ENCODE results near the gene MTOR.
A peak's percentile ranks its signal among the peaks of the same experiment; 100 is the strongest.
"Not testable (repeated sequence)": the region's sequence is repeated elsewhere in the genome, so short reads cannot be mapped to it uniquely, and the experiment has no call there.

MTOR gene

GRCh38 chr1:11083784-11084183 is 178.6 kb downstream of the MTOR start:
- DNase-seq; in situ Hi-C loops (cut with MboI; ENCODE audit: low pct_unique_long_range_greater_than_20kb, low sequenced_read_pairs): not testable (repeated sequence)

- no peak for DNase-seq
- in situ Hi-C loops (cut with MboI; ENCODE audit: low pct_unique_long_range_greater_than_20kb, low sequenced_read_pairs), result no loop called here
These were observed 181.4 kb downstream of the MTOR start for GRCh38 chr1:11080931-11081330.

- in situ Hi-C loops (cut with MboI; ENCODE audit: low pct_unique_long_range_greater_than_20kb, low sequenced_read_pairs), result no loop called here
- no peak for DNase-seq
These were observed 183.7 kb downstream of the MTOR start for GRCh38 chr1:11078631-11079030.

DNA sequence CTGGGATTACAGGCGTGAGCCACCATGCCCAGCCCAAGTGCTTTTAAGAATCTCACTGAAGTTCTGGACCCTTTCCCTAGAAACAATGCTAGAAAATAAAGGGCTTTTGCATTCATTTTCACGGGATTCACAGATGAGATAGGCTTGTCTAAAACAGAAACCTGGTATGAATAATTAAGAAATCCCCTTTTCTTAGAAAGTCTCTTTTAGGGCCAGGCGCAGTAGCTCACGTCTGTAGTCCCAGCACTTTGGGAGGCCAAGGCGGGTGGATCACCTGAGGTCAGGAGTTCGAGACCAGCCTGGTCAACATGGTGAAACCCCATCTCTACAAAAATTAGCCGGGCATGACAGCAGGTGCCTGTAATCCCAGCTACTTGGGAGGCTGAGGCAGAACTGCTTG is 189.0 kb downstream of the MTOR start:
- DNase-seq; in situ Hi-C loops (cut with MboI; ENCODE audit: low pct_unique_long_range_greater_than_20kb, low sequenced_read_pairs): not testable (repeated sequence)

DNA sequence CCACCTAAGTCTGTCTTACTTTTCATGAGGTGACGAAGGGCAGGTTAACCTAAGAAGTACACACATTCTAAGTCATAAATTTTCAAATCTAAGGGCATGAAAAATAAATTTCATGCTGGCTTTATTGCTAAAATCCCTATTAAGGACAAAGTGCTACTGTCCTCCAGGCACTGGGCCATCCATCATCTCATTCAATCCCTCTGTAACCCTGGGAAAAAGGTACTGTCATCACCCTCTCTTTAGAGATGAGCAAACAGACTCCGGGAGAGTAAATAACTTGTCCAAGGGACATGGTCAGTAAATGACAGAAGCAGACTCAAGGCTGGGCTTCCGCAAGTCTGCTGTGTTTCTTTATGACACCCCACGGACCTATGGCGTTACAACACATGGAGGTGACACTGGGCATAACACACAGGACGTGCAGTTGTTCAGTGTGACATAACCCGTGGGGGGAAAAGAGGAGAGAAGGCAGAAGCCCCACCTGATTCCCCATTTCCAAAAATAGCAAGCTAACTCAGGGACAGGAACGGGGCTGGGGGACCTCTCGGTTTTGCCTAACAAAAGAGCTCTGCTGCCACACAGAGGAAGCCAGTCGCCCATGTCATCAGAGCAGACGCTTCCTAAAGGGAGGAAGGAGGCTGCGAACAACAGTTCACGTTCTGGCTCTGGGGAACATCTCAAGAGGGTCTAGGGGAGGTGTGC is 190.0 kb downstream of the MTOR start:
- peak; percentile 12 for DNase-seq
- in situ Hi-C loops (cut with MboI; ENCODE audit: low pct_unique_long_range_greater_than_20kb, low sequenced_read_pairs), result no loop called here

- no peak for DNase-seq
- in situ Hi-C loops (cut with MboI; ENCODE audit: low pct_unique_long_range_greater_than_20kb, low sequenced_read_pairs), result no loop called here
These were observed 190.7 kb downstream of the MTOR start for GRCh38 chr1:11071463-11072215.

GRCh38 chr1:11070876-11071275 is 191.5 kb downstream of the MTOR start:
- no peak for DNase-seq
- in situ Hi-C loops (cut with MboI; ENCODE audit: low pct_unique_long_range_greater_than_20kb, low sequenced_read_pairs), result no loop called here

GRCh38 chr1:11068600-11069473 is 193.5 kb downstream of the MTOR start:
- no peak for DNase-seq
- in situ Hi-C loops (cut with MboI; ENCODE audit: low pct_unique_long_range_greater_than_20kb, low sequenced_read_pairs), result no loop called here

DNA sequence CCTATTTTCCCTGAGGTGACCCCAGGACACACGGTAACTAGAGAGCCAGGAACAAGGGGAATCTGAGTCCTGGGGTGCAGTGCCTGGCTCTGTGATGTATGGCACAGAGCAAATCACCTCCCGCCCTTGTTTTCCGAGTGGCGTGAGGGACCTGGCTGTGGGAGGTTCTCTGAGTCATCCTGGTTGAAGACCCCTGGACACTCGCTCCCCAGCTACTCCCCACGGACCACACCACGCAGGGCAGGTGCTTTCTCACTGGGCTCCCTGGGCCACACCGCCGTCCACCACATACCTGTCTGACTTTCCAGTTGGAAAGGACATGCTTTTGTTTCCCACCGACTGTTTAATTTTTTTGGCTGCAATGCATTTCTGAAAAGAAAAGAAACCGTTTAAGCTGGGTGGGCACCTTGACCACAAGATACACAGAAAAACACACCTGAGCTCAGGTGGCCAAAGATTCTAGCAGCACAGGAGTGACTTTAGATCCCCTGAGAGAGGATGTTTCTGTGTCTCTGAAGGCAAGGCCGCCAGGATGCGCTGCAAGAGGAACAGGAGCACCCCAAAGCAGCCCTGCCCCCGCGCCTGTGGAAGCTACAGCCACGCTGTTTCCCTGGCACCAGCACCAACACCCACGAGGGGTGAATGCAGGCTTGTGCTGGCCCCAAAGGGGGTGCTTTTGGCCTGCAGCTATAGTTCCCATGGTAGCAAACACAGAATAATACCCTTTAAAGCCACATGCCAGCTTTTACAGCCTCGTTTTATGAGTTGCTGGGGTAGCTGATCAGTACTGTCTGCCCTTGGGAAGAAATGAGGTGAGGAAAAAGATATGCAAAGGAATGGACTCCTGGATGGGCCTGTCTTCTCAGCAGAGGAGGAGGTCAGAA is 194.4 kb downstream of the MTOR start:
- no peak for DNase-seq
- in situ Hi-C loops (cut with MboI; ENCODE audit: low pct_unique_long_range_greater_than_20kb, low sequenced_read_pairs), result no loop called here

GRCh38 chr1:11065796-11066195 is 196.6 kb downstream of the MTOR start:
- in situ Hi-C loops (cut with MboI; ENCODE audit: low pct_unique_long_range_greater_than_20kb, low sequenced_read_pairs), result no loop called here
- no peak for DNase-seq

DNA sequence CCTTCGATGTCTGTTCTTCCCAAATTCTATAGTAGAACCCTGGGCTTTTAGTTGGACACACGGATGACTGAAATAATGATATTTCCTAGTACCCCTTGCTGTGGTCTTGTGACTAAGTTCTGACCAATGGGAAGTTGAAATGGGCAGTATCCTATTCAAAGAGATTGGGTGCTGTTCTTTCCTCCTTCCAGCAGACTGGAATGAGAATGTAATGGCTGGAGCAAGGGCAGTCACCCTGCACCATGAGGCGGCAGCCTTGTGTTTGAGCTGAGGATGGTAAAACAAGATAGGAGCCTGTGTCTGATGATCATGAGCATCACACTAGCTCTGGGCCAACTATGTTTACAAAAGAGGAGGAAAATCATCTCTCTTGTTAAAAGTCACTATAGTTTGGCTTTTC is 197.4 kb downstream of the MTOR start:
- in situ Hi-C loops (cut with MboI; ENCODE audit: low pct_unique_long_range_greater_than_20kb, low sequenced_read_pairs), result no loop called here
- DNase-seq, result no peak

GRCh38 chr1:11063937-11064537 is 198.3 kb downstream of the MTOR start:
- DNase-seq, result not testable (repeated sequence)

DNA sequence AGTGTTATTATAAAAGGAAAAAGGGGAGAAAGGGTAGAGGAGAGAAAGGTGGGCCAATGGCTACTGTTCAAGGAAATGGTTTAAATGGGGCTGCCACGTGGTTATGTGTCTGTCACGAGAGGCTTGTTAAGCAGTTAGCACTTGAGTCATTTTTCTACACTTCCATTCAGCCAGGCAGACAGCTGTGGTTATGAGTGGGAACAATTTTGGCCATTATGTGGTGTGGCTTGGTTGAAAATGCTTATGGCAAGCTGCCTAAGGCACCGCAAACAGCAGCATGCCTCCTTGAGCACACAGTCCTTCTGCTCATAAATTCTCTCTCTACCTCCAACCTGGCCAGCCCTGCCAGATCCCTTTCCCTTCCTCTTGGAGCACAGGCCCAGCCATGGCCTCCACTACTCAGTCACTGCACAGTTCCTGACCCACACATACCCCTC is 199.4 kb downstream of the MTOR start:
- in situ Hi-C loops (cut with MboI; ENCODE audit: low pct_unique_long_range_greater_than_20kb, low sequenced_read_pairs), result no loop called here
- peak; percentile 82 for DNase-seq

More at GRCh38 chr1:11063937-11064537, 198.3 kb downstream of the MTOR start:
- in situ Hi-C loops (cut with MboI; ENCODE audit: low pct_unique_long_range_greater_than_20kb, low sequenced_read_pairs), result not testable (repeated sequence)

- DNase-seq, result peak; percentile 21
These were observed 200.5 kb downstream of the MTOR start for GRCh38 chr1:11061652-11062365.

GRCh38 chr1:11059968-11060830 is 202.2 kb downstream of the MTOR start, which contains the start of gene SRM:
TSS of gene SRM (minus strand) at chr1:11060018. CDS start at chr1:11059943, 75 bp downstream.
- in situ Hi-C loops (cut with MboI; ENCODE audit: low pct_unique_long_range_greater_than_20kb, low sequenced_read_pairs), result no loop called here
- peak; percentile 89 for DNase-seq

More at GRCh38 chr1:11061652-11062365, 200.5 kb downstream of the MTOR start:
- in situ Hi-C loops (cut with MboI; ENCODE audit: low pct_unique_long_range_greater_than_20kb, low sequenced_read_pairs), result no loop called here

GRCh38 chr1:11059155-11059967 is 203.0 kb downstream of the MTOR start:
- DNase-seq, result peak; percentile 42
- in situ Hi-C loops (cut with MboI; ENCODE audit: low pct_unique_long_range_greater_than_20kb, low sequenced_read_pairs), result no loop called here

Measured in KBM-7 (cell line).